Aorta (tissue), 5 donors: ENCODE results near the gene ZBTB38. TPM values are rescaled to one million over a fixed set of nuclear protein-coding genes. Genes with fewer than 3 reads are reported as not detected.
A peak's percentile ranks its signal among the peaks of the same experiment; 100 is the strongest.

ENCODE experiments used
- ATAC-seq: fragments of 200-7000 bp; cut with Tn5 transposase; one replicate; pipeline ENCODE4 v1.9.1; 2022; ENCODE audit warnings: moderate library complexity; ENCODE audit not compliant: low FRiP score
- DNase-seq, 2 donors: peaks; one replicate each; pipeline ENCODE4 v3.0.0-alpha.2; 2020
- H3K27ac ChIP-seq, 2 donors: one replicate each; pipeline ENCODE4 v1.5.1; 2013; ENCODE audit warnings: low read length in 2 of 2, mild to moderate bottlenecking in 2 of 2, moderate library complexity in 2 of 2, control low read depth in 1 of 2, inconsistent platforms in 1 of 2, low read depth in 1 of 2
- H3K27me3 ChIP-seq, 2 donors: one replicate each; pipeline ENCODE4 v1.6.1; 2013; ENCODE audit warnings: control low read depth in 1 of 2, low read length in 1 of 2, mild to moderate bottlenecking in 1 of 2, moderate library complexity in 1 of 2; ENCODE audit not compliant: insufficient read depth in 2 of 2, control insufficient read depth in 1 of 2
- H3K36me3 ChIP-seq, 2 donors: one replicate each; pipeline ENCODE4 v1.6.1; 2013; ENCODE audit warnings: control low read depth in 1 of 2, low read length in 1 of 2, mild to moderate bottlenecking in 1 of 2; ENCODE audit not compliant: insufficient read depth in 2 of 2, control insufficient read depth in 1 of 2
- H3K4me1 ChIP-seq, 2 donors: one replicate each; pipeline ENCODE4 v1.6.1; 2013; ENCODE audit warnings: low read length in 2 of 2, control low read depth in 1 of 2, mild to moderate bottlenecking in 1 of 2, moderate library complexity in 1 of 2; ENCODE audit not compliant: insufficient read depth in 2 of 2, control insufficient read depth in 1 of 2
- H3K4me3 ChIP-seq, 2 donors: one replicate each; pipeline ENCODE4 v1.5.1; 2013; ENCODE audit warnings: low read length in 2 of 2, control low read depth in 1 of 2, mild to moderate bottlenecking in 1 of 2
- H3K9me3 ChIP-seq: one replicate; pipeline ENCODE4 v1.6.1; 2013; ENCODE audit warnings: mild to moderate bottlenecking, low read length; ENCODE audit not compliant: control insufficient read depth
- WGBS, 2 donors: extraction: QIAGEN DNeasy Blood & Tissue Kit; methylation state at CpG; one replicate each; pipeline ENCODE4 v1.1.7; 2013; 5-methylcytosine and 5-hydroxymethylcytosine counted together
- intact Hi-C, 2 donors: fragments of 100-400 bp; cut with DNase I; formaldehyde crosslinking; loops; one replicate each; pipeline versions ENCODE4 v1.14.2 to v1.15.0; 2022
- polyA plus RNA-seq, 2 donors: library from polyadenylated mRNA; stranded (reverse); fragments of 200-250 nt; gene quantifications; one replicate each; pipeline ENCODE4 v1.2.3, GENCODE V29; 2013
- total RNA-seq, 2 donors: library from RNA; stranded (reverse); fragmentation: NEBNext Ultra II Directional; extraction: Animal tissue kit (Norgen Biotek cat#: 25700); gene quantifications; one replicate each; pipeline ENCODE4 v1.2.1, GENCODE V29; 2021
- donor health status: healthy with polysubstance abuse.
- donor health status: Bipolar disorder and iron deficiency.
- donor health status: DM: no; HTN: no; CAD: no.
- donor health status: DM: no; HTN: no; CAD: no.
- donor health status: DM: yes; HTN: yes; CAD: no.

Gene ZBTB38
- total and polyA plus RNA-seq, 4 donors = 21.2 to 139 (median 83.8) TPM

DNA sequence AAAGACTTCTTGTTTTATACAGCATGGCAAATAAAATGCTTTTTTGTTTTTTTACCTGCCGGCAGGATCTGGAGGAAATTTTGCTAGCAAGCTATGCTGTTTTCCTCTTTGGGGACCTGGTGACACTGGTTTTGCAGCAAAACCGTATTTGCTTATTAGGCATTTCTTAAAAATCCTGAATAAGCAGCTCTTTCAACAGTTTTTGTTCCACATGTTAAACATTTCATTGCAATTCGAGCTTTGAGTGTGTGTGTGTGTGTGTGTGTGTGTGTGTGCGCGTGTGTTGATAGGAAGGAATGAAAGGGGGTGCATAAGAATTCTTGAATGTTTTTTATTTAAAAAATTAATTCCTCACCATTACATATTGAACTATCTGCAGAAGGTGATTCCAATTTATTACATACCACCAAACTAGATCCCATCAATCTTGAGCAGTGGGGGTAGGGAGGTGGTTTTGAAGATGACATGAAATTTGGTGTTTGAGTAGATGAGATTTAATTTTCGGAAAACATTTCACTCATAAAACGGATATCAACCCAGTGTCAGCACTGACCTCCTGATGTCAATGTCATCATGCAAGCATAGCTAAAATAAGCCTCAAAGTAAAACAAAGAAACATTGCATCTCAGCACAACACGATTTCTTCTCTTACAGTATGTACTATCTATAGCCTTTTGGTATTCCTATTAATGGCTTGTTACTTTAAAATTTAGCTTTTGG, 17.3 kb downstream of the ZBTB38 start:
- intact Hi-C loops = no loop called here
- WGBS, 2 donors = 64 to 75% methylated on average over 8 of the region's 8 CpGs
- H3K27ac ChIP-seq = no peak overlapping the region
- no peak overlapping the region for H3K4me3 ChIP-seq
- ATAC-seq (no peak), DNase-seq (no peak)
- no peaks in the 10 kb centered on the region for H3K9me3 ChIP-seq
- H3K4me1 ChIP-seq = peaks cover 0 to 3% of the 10 kb centered on the region in 2 donors
- no peaks in the 10 kb centered on the region for H3K36me3 ChIP-seq
- no peaks in the 10 kb centered on the region for H3K27me3 ChIP-seq

DNA sequence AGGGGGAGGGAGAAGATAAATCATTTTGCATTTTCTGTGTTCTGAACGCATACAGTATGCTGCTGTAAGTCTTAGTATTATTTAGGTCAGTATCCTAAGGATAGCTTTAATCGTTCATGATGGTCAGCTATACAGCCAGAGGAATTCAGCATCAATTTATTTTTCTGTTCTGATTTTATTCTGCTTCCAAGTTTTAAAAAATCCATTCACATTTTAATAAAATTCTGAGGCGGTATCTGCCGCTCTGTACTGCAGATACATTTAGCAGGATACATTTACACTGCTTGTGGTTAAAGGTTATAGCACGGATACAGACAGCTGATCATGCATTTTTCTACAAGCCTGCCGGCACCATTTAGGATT, 17.8 kb downstream of the ZBTB38 start:
- DNase-seq = no peak
- Histone ChIP-seq H3K27me3 (no peaks in the 10 kb centered on the region), H3K4me1 (peaks cover 0 to 3% of the 10 kb centered on the region in 2 donors), H3K9me3 (no peaks in the 10 kb centered on the region), H3K4me3 (no peak overlapping the region), H3K27ac (no peak overlapping the region), H3K36me3 (no peaks in the 10 kb centered on the region)
- intact Hi-C loops = no loop called here
- WGBS, 2 donors = 77 to 82% methylated on average over 6 of the region's 6 CpGs
- ATAC-seq = no peak

DNA sequence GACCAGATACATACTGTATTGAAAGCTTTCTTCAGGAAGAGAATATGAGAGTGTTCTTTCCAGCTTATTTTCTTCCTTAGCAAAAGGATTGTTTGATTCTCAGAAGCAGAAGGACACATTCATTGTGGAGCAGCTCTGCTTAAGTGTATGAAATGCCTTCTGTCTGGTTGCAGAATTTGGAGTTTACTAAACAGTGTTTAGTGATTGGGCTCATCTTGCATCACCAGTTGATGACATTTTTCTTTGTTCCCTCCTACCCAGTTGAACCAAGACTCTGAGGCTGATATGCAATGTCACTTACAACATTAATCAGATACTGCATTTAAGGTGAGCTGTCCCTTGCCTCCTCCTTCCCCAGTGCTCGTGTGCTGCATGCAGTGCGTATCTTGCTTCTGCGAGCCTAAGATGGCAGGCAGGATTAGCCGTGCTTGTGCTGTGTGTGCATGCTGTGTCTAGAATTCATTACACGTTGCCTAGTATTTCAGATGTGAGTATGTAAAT, 18.4 kb downstream of the ZBTB38 start:
- H3K4me3 ChIP-seq = no peak overlapping the region
- H3K27me3 ChIP-seq = no peaks in the 10 kb centered on the region
- ATAC-seq = peak; percentile 30
- no peaks in the 10 kb centered on the region for H3K9me3 ChIP-seq
- no peak for DNase-seq
- peak overlapping the region in 1 of 2 donors; percentile 32 for H3K27ac ChIP-seq
- peaks cover 0 to 3% of the 10 kb centered on the region in 2 donors for H3K4me1 ChIP-seq
- no peaks in the 10 kb centered on the region for H3K36me3 ChIP-seq
- 83 to 87% methylated on average over 5 of the region's 5 CpGs for WGBS, 2 donors
- intact Hi-C loops = no loop called here

DNA sequence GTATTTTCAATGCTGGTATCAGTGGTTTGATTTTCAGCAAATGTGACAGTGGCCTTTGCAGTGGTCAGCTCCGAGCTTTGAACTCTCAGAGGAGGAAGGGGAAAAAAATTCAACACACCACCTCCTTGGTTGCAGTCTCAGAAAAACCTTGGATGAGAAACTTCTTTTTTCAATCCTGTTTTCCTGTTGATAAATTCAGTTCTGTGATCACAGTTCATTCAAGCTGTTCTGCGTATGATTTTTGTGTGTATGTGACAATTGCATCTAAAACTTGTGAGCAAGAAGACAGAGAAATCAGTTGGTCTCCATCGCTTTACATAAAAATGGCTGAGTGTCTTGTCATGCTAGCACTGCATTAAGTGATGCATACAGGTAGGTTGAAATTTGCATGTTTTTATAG, 19.2 kb downstream of the ZBTB38 start:
- H3K4me1 ChIP-seq = peaks cover 0 to 5% of the 10 kb centered on the region in 2 donors

DNA sequence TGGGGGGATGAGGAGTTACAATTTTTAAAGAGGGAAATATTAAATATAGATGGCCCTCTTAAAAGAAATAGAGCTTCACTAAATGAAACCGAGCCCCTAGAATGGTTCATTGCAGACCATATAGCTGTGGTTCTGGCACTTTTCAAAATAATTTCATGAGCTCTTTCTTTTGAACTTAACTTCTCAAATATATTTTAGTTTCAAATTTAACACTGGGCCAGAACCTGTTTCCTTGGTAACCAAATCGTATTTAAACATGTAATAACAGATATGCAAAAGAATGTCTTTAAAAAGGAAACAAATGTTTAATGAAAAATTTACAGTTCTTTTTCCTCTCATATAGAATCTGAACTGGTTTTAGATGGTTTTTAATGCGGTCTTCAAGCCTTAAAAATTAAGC, 20.1 kb downstream of the ZBTB38 start:
- intact Hi-C loops = no loop called here
- Histone ChIP-seq H3K36me3 (no peaks in the 10 kb centered on the region), H3K4me1 (peaks cover 0 to 5% of the 10 kb centered on the region in 2 donors), H3K4me3 (no peak overlapping the region), H3K27me3 (no peaks in the 10 kb centered on the region), H3K9me3 (no peaks in the 10 kb centered on the region), H3K27ac (no peak overlapping the region)
- 34% methylated on average over 3 of the region's 3 CpGs for WGBS, 2 donors
- DNase-seq (no peak), ATAC-seq (no peak)

More for the DNA sequence above, 19.2 kb downstream of the ZBTB38 start:
- intact Hi-C loops = no loop called here
- 90 to 94% methylated on average over 3 of the region's 3 CpGs for WGBS, 2 donors
- no peak overlapping the region for H3K27ac ChIP-seq
- DNase-seq = no peak
- no peak overlapping the region for H3K4me3 ChIP-seq
- no peak for ATAC-seq
- H3K9me3 ChIP-seq = no peaks in the 10 kb centered on the region
- no peaks in the 10 kb centered on the region for H3K27me3 ChIP-seq
- H3K36me3 ChIP-seq = no peaks in the 10 kb centered on the region

DNA sequence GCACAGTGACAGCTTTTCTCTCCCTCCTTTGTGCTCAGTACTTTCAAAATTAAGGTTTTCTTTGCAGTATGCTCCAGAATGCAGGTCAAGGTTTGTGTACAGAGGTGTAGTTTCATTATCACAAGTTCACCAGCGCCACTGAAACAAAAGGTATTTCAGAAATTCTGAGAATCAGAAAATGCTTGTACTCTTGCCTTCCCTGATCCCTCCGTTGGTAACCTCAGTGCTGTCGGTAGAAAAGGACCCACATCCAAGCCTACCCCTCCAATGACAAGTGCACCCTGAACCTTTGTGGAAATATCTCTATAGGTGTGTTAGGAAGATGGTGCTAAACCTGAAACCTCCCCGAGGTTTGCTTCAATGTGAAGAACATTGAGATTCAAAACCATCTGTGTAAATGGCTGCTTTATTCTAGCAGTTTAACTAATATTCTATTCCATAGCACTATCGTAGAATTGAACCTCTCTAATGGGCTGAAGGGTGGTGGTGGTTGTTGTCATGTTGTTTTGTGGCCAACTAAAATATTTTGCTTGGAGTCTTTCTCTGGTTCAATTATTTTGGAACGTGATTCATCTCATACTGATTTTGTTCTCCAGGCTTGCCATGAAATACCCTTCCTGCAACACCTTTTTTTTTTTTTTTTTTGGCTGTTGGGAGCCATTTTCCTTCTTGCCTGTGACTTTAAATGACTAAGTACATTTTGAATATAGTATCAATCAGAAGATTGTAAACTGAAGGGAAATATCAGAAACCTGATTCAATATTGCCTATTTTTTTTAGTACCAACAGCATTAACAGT, 20.7 kb downstream of the ZBTB38 start:
- Histone ChIP-seq H3K4me1 (peaks cover 0 to 5% of the 10 kb centered on the region in 2 donors), H3K36me3 (no peaks in the 10 kb centered on the region), H3K27ac (peak overlapping the region in 1 of 2 donors; percentile 46), H3K27me3 (no peaks in the 10 kb centered on the region), H3K4me3 (no peak overlapping the region), H3K9me3 (no peaks in the 10 kb centered on the region)
- WGBS, 2 donors = 24% methylated on average over 6 of the region's 6 CpGs
- intact Hi-C loops = no loop called here
- ATAC-seq = no peak
- DNase-seq = no peak

DNA sequence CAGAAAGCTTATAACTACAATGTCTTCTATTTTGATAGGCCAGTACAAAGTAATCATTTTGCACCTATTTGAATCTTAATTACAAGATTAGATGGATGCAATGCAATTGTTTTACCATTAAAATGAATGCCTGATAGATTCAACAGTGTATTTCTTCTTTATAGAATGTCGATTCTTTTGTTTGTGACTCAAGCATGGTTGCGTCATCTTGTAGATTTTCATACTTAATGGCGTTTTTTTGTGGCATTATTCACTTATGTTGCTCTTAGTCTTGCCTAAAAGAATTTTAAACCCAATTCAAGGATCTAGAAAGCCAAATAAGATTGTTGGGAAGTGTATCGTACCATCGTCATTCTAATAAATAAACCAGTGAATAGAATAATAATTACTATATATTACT, 21.4 kb downstream of the ZBTB38 start:
- peaks cover 0 to 5% of the 10 kb centered on the region in 2 donors for H3K4me1 ChIP-seq

DNA sequence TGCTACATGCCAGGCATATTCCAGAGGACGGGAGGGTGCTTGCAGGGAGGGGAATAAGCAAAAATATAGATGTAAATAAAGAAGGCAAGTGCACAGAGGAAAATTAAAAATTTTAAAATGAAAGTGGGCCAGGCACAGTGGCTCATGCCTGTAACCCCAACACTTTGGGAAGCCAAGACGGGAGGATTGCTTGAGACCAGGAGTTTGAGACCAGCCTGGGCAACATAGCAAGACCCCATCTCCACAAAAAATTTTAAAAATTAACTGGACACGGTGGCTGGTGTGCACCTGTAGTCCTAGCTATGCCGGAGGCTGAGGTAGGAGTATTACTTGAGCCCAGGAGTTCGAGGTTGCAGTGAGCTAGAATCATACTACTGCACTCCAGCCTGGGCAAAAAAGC, 22.4 kb downstream of the ZBTB38 start:
- Histone ChIP-seq H3K4me3 (no peak overlapping the region), H3K36me3 (no peaks in the 10 kb centered on the region), H3K27ac (no peak overlapping the region), H3K27me3 (no peaks in the 10 kb centered on the region), H3K4me1 (peaks cover 0 to 3% of the 10 kb centered on the region in 2 donors), H3K9me3 (no peaks in the 10 kb centered on the region)
- no peak for DNase-seq
- no peak for ATAC-seq
- WGBS, 2 donors = 96 to 99% methylated on average over 5 of the region's 5 CpGs
- intact Hi-C loops = no loop called here

More for the DNA sequence above, 21.4 kb downstream of the ZBTB38 start:
- Histone ChIP-seq H3K4me3 (no peak overlapping the region), H3K27me3 (no peaks in the 10 kb centered on the region), H3K9me3 (no peaks in the 10 kb centered on the region), H3K27ac (no peak overlapping the region), H3K36me3 (no peaks in the 10 kb centered on the region)
- DNase-seq (no peak), ATAC-seq (no peak)
- intact Hi-C loops = no loop called here
- WGBS, 2 donors = 96 to 97% methylated on average over 5 of the region's 5 CpGs
